ENCODE results near the gene VEZT. TPM values are rescaled to one million over a fixed set of nuclear protein-coding genes. Genes with fewer than 3 reads are reported as not detected.

VEZT gene
- total and polyA plus RNA-seq, 9 of the 15 experiments (the other 6 are each of a cell fraction or from before 2014, with no cell fraction given): 16.1 to 61.5 (median 32.6) TPM

DNA sequence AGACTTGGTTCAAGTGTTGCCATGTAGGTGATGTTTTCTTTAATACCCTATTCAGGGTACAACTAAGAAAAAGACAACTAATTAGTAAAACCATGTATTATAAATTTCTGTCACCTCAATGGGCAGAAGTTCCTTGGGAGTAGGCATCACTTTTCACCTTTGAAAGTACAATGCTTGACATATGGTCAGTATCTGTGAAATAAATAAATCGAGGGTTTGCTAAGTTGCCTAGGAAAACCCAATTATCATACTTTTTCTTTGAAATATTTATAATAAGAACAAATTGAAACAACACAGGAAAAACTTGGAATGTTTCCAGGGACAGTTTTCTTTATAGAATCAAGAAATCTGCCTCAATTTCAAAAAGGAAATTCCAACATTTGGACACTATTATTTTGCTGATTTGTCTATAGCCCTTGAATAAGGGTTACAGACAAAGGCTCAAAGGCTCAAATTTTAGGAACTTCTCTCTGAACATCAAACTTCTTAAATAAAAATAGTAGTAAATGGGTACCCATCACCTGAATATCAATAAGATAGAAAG lies 14.0 kb upstream of the VEZT start:
- Histone ChIP-seq H4K20me1 (replicated peaks; ENCODE audit: control insufficient read depth, insufficient read depth, low read length) (no peaks in the 10 kb centered on the region), H3K27me3 (ENCODE audit: control insufficient read depth in 2 of 2, insufficient read depth in 2 of 2, low read length in 2 of 2) (no peaks in the 10 kb centered on the region), H3K9me1 (ENCODE audit: control insufficient read depth, insufficient read depth, low read length) (no peaks in the 10 kb centered on the region), H3K79me2 (ENCODE audit: control insufficient read depth, insufficient read depth, low read length) (peaks cover 62% of the 10 kb centered on the region), H3K4me1 (replicated peaks in 1 of 2; ENCODE audit: control insufficient read depth in 2 of 2, insufficient read depth in 2 of 2, low read length in 2 of 2) (peaks cover 29 to 55% of the 10 kb centered on the region in 2 experiments), H2AFZ (ENCODE audit: low read depth, low read length) (peak overlapping the region; percentile 84), H3K36me3 (ENCODE audit: control insufficient read depth, insufficient read depth, low read length) (no peaks in the 10 kb centered on the region; the same call in 2 of the 3 replicates), H3K4me3 (0 out of 2 replicates have a peak overlapping the region, but pooled peaks have one; percentile 33), H3K9ac (ENCODE audit: insufficient read depth in 1 of 2, low read depth in 2 of 2, low read length in 2 of 2) (peak overlapping the region in 1 of 2 experiments; percentile 81; a peak in 2 of 4 replicates), H3K9me3 (replicated peaks; ENCODE audit: control insufficient read depth, insufficient read depth, low read depth, low read length) (no peaks in the 10 kb centered on the region), H3K4me2 (ENCODE audit: insufficient read depth, low read length) (peak overlapping the region; percentile 84), H3K27ac (ENCODE audit: extremely low read depth, low read depth, low read length) (peak overlapping the region; percentile 94)
- DNase-seq (ENCODE audit: extremely low read depth in 1 of 4, low spot score in 3 of 4): no peak
- ATAC-seq: no peak
- BruUV-seq (replicated peaks): no TSS peak
- ChIA-PET CTCF (ENCODE audit: low intra/inter-chr PET ratio) (no interaction called here), POLR2A (interaction anchor here (1.0 kb wide), 2 partner anchors 9 to 16 kb away, joined by 4 read pairs; no protein-coding TSS in a partner anchor)
- in situ Hi-C loops (cut with MboI) (no loop called here), intact Hi-C loops (cut with micrococcal nuclease) (loop anchor here (2.0 kb wide), 1 partner anchor 23 kb away; no protein-coding TSS in a partner anchor)
- WGBS (ENCODE audit: insufficient coverage, low coverage, missing lambda C conversion rate): 27% methylated on average over 1 of the region's 1 CpG
- TF ChIP-seq, protein P1, sequence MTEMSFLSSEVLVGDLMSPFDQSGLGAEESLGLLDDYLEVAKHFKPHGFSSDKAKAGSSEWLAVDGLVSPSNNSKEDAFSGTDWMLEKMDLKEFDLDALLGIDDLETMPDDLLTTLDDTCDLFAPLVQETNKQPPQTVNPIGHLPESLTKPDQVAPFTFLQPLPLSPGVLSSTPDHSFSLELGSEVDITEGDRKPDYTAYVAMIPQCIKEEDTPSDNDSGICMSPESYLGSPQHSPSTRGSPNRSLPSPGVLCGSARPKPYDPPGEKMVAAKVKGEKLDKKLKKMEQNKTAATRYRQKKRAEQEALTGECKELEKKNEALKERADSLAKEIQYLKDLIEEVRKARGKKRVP (CRISPR knock-in tag; IDR thresholded peaks at IDR 0.05): no peak
- TF ChIP-seq, protein P2, sequence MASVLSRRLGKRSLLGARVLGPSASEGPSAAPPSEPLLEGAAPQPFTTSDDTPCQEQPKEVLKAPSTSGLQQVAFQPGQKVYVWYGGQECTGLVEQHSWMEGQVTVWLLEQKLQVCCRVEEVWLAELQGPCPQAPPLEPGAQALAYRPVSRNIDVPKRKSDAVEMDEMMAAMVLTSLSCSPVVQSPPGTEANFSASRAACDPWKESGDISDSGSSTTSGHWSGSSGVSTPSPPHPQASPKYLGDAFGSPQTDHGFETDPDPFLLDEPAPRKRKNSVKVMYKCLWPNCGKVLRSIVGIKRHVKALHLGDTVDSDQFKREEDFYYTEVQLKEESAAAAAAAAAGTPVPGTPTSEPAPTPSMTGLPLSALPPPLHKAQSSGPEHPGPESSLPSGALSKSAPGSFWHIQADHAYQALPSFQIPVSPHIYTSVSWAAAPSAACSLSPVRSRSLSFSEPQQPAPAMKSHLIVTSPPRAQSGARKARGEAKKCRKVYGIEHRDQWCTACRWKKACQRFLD (CRISPR knock-in tag; IDR thresholded peaks at IDR 0.05): peak; percentile 44; the same call in 1 of the 2 replicates
- FAIRE-seq: no peak

All from K562 (cell line).